Right atrium auricular region (tissue), 2 donors: ENCODE results near the gene TOM1L2. TPM values are rescaled to one million over a fixed set of nuclear protein-coding genes. Genes with fewer than 3 reads are reported as not detected.

Source experiments
- DNase-seq: peaks from one replicate; pipeline ENCODE4 v3.0.0-alpha.2; 2019; ENCODE audit warnings: low spot score
- H3K27ac ChIP-seq, 2 donors: fragments of 200-600 bp; sonication (generic); 1 replicate in 1 of 2; 2 replicates in 1 of 2; pipeline ENCODE4 v1.5.1; 2016 to 2019
- H3K27me3 ChIP-seq, 2 donors: fragments of 200-600 bp; sonication (generic); one replicate each; pipeline versions ENCODE4 v1.5.1 to v1.6.0; 2017 to 2019
- H3K36me3 ChIP-seq: fragments of 200-600 bp; sonication (generic); one replicate; pipeline ENCODE4 v1.5.1; 2016
- H3K4me1 ChIP-seq, 2 donors: fragments of 200-600 bp; sonication (generic); one replicate each; pipeline versions ENCODE4 v1.5.1 to v1.6.0; 2017 to 2019
- H3K4me3 ChIP-seq, 2 donors: fragments of 200-600 bp; sonication (generic); 1 replicate in 1 of 2; 2 replicates in 1 of 2; pipeline ENCODE4 v1.5.1; 2017 to 2019; ENCODE audit warnings: mild to moderate bottlenecking in 1 of 2, moderate library complexity in 1 of 2
- H3K9me3 ChIP-seq, 2 donors: fragments of 200-600 bp; sonication (generic); one replicate each; pipeline ENCODE4 v1.5.1; 2019
- CTCF ChIP-seq, 2 donors: fragments of 200-600 bp; sonication (generic); IDR thresholded peaks; one replicate each; pipeline ENCODE4 v1.5.1; 2019; ENCODE audit warnings: antibody characterized with exemption in 2 of 2
- total RNA-seq, 2 donors: library from RNA; depleted of rRNA; stranded (reverse); fragments of >200 nt; gene quantifications; one replicate each; pipeline ENCODE4 v1.1.0, GENCODE V29; 2016

Gene TOM1L2
- total RNA-seq, 2 donors from 2014 or later: 186 to 347 TPM

- peaks cover 39% of the 10 kb centered on the region for H3K36me3 ChIP-seq
- H3K4me1 ChIP-seq: peaks cover 0 to 42% of the 10 kb centered on the region in 2 donors
- no peak overlapping the region for H3K27ac ChIP-seq
- no peak for TF ChIP-seq CTCF (IDR thresholded peaks at IDR 0.05)
- no peak for DNase-seq
- no peaks in the 10 kb centered on the region for H3K27me3 ChIP-seq
- H3K9me3 ChIP-seq: no peaks in the 10 kb centered on the region
- H3K4me3 ChIP-seq: no peak overlapping the region
These were observed 170.3 kb downstream of the TOM1L2 start for GRCh38 chr17:17801800-17802481.

- Histone ChIP-seq H3K4me1 (peaks cover 0 to 28% of the 10 kb centered on the region in 2 donors), H3K36me3 (peaks cover 52% of the 10 kb centered on the region), H3K27me3 (no peaks in the 10 kb centered on the region), H3K27ac (no peak overlapping the region), H3K9me3 (no peaks in the 10 kb centered on the region), H3K4me3 (no peak overlapping the region)
- DNase-seq: no peak
- no peak for TF ChIP-seq CTCF (IDR thresholded peaks at IDR 0.05)
These were observed 171.6 kb downstream of the TOM1L2 start for GRCh38 chr17:17800504-17801021.

GRCh38 chr17:17798573-17799255 lies 173.5 kb downstream of the TOM1L2 start:
- peaks cover 0 to 25% of the 10 kb centered on the region in 2 donors for H3K4me1 ChIP-seq

GRCh38 chr17:17798010-17798556 lies 174.1 kb downstream of the TOM1L2 start:
- peaks cover 0 to 31% of the 10 kb centered on the region in 2 donors for H3K4me1 ChIP-seq
- H3K36me3 ChIP-seq: peaks cover 55% of the 10 kb centered on the region
- no peaks in the 10 kb centered on the region for H3K9me3 ChIP-seq

More at GRCh38 chr17:17798573-17799255, 173.5 kb downstream of the TOM1L2 start:
- Histone ChIP-seq H3K9me3 (no peaks in the 10 kb centered on the region), H3K36me3 (peaks cover 60% of the 10 kb centered on the region), H3K27me3 (no peaks in the 10 kb centered on the region), H3K4me3 (no peak overlapping the region), H3K27ac (no peak overlapping the region)
- DNase-seq: no peak
- TF ChIP-seq CTCF (IDR thresholded peaks at IDR 0.05): no peak

More at GRCh38 chr17:17798010-17798556, 174.1 kb downstream of the TOM1L2 start:
- no peak overlapping the region for H3K4me3 ChIP-seq
- DNase-seq: no peak
- H3K27me3 ChIP-seq: no peaks in the 10 kb centered on the region
- no peak for TF ChIP-seq CTCF (IDR thresholded peaks at IDR 0.05)
- no peak overlapping the region for H3K27ac ChIP-seq
